SIG-M5 (cell line): ENCODE results near the gene JDP2.
A peak's percentile ranks its signal among the peaks of the same experiment; 100 is the strongest.

Experiments used
- DNase-seq: peaks from one replicate; lab custom pipeline; 2025; lab: John Stamatoyannopoulos, UW

JDP2 gene

DNA sequence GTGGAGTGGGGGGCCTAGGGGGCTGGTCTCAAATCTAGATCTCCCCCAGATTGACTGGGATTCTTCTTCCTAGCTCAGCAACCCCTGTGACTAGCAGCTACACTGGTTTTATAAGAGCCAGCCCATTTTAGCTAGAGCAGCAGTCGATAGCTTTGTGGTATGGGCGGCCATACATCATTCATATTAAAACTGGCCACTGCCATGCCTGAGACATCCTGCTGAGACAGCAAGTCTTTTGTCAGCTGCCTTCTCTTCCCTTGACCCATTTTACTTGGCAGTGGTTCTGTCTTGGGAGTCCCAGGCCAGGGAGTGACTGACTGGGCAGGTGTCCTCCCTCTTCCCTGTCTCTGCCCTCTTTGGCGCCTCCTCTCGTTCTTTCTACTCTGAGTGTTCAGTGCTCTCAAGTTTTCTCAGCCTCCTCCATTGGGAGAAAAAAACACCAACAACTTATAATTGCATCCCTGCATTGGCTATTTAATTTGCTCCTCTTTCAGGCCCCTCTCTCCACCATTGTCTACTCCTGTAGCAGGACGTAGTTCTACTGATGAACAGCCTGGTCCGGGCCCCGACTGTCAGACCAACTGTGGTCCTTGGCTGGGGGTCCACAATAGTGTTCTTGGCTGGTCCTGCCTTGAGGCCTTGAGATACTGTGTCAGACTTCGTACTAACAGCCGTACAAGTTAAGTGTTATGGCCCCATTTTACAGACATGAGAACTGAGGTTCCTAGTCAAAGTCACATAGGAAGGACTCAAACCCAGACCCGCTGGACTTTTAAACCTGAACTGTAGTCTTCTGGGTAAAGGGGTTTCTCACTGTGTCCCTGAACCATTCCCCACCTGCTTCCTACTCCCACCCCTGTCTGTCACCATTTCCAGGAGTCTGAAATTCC lies 18.3 kb upstream of the JDP2 start:
- DNase-seq = no peak

DNA sequence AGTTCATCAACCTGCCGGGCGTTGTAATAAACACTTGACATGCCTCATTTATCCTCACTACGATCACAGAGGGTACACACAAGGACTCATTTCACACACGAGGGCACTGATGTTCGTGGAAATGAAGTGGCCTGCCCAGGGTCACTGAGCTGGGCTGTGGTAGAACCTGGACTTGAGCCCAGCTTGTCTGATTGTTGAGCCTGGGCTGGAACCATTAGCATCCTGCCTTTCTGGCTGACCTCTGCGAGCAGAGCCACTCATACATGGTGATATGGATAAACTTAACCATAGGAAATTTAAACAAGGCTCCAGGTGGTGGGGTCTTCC lies 16.6 kb upstream of the JDP2 start:
- no peak for DNase-seq

DNA sequence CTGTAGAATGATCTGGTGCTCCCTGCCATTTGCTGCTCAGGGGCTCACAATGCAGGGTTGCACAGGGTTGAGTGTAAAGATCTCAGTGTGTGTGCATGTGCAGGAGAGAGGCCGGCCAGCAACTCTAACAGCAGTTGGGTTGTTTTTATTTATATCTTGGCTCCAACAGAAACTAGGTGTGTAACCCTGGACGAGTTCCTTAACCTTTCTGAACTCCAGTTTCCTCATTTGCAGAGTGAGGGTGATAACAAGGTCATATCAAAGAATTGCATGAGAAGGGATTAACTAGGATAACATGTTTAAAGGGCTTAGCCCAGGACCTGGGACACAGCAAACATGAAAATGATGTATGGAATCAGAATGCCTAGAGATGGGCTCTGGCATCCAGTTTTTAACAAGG lies 14.8 kb upstream of the JDP2 start:
- DNase-seq = no peak

DNA sequence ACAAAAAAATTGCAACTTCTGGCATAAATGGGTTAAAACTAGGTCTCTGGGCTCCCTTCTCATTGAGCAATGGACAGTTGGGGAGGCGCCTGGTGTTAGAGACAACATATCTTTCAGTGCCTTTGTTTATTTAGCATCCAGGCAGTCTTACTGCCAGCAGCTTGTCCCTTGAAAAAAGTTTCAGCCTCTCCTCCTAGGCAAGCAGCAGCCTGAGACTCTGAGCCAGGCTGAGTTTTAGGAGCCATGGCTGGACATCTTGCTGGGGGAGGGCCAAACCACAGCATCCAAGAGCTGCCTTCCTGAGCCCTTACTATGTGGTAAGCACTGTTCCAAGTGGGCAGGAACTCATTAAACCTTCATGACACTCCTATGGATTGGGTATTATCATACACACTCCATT lies 10.1 kb upstream of the JDP2 start:
- DNase-seq = no peak

DNA sequence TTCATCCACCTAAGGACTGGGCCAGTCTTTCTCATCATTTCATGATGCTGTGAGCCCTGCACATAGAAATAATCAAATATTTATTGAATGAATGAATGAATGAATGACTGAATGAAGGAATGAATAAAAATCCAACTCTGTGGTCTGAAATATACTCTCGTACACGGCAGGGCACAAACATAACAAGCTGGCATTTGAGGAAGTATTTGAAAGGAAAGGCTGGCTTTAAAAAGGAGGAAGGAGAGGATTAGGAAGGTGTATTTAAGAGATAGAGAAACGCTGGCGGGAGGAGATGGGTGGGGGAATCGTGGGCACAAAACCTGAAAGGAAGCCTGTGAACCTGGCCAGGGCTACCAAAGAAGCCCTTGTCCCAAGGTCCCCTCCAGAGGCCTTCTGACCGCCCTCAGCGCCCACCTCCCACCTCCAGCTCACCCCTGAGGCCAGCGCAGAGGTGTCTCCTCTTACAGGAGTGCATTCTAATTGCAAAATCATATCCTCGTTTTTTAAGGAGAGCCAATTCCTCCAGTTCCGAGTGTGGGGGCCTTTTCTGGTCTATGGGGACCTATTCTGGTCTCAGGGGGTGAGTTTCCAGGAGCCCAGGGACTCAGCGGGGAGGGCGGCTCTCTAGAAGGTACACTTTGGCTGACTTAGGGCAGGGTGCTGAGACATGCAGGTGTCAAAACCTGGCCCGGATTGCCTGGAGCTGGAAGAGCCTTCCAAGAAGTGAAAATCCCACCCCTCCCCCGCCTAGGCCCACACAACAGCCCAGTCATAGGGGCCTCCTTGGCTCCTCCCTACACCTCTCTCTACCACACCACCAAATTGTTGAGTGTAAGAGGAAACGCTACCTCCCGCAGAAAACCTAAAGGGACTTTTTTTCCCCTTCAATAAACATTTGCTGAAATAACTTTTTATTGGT lies 8.7 kb upstream of the JDP2 start:
- DNase-seq = no peak

DNA sequence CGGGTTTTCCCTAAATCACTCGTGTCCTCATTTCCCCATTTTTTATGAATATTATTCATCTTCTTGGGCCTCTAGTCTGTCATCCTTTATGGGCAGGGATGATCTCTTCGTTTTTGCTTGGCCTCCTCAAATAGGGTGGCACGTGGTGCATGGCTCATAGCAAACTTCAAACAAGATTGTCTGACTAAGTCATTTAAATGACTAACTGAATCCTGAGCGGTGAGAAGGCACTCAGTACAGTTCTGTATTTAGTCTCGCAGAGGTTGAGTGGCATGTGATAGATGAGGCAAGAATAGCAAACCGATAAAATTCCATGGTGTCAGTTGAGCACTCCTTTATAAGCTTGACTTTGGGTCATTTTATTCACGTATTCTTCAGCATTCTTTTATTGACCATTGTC lies 5.7 kb upstream of the JDP2 start:
- DNase-seq = no peak

DNA sequence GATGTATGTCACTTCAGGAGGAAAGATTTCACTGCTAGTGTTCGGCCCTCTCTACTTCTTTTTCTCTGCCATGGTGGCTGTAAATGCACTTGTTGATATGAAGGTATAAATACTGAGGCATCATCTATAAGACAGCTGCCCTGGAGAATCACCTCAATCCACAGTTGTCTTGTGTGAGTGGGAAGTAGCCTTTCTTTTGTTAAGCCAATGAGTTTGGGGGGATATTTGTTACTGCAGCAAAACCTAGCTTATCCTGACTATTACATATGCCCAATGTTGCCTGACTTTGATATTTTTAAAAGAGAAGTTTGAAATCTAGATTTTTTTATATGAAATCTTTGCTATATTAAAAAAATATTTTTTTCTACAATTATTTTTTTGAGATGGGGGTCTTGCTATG lies 3.3 kb upstream of the JDP2 start:
- DNase-seq = no peak

DNA sequence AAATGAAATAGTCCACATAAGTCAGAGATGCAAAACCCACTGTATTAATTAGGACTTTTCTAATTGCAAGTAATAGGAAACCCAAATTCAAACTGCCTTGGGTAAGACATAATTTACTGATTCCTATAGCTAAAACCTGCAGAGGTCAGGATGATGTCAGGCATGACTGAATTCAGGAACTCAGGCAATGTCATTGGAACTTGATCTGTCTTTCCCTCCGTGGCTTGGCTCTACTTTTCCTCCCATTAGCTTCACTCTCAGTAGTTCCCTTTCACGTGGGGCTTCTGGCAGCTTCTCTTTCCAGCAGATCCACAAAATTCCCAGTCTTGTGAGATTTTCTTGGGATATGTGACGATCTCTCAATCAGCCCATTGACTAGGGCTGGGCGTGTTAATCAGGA lies 2.4 kb upstream of the JDP2 start:
- DNase-seq = no peak

DNA sequence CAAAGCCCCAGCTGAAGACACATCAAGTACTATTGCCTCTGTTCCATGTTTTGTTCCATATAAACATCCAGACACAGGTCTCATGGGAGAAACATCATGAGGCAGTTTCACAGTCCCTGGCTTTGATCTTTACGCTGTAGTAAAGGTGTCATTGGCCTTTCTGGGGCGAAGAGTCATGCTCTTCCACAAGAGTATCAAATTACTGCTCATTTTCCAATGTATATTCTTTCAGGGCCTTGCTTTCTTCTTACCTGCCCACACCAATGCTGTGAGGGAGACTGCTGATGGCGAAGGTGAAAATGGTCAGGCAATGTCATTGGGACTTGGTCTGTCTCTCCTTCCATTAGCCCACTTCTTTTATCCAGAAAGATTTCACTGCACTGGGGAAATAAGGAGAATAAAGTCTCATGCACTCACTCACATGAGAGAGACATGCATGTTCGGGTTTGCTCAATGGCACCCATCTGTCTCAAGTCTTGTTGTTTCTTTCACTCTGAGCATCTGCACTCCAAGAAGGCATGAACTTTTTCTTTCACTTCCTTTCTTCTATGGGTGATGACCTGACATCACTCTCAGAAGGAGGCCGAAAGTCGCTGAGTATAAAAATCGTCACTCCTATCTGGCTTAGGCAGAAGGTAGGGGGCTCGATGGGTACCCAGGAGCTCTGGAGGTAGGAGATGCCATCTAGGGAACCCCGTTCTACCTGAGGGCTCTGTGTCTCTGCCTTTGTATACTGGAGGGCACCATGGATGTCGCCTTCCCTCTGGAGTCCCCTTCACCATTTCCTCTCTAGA lies 1.3 kb upstream of the JDP2 start:
- peak; percentile 22 for DNase-seq

DNA sequence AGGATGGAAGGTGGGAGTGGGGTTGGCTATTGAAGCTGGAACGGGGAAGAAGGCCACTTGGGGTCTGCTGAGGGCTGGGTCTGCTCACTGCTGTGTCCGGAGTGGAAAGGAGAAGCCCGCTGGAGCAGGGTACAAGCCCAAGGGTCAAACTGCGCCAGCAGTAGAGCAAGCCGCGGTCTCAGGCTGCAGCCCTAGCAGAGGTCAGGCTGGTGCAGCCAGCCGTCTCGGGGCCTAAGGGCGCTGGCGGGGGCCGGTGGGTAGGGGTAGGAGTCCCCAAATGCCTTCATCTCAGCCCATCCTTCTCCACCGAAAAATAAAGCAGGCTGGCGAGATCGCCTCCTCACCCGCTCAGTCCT lies 718 bp upstream of the JDP2 start:
- DNase-seq = no peak

DNA sequence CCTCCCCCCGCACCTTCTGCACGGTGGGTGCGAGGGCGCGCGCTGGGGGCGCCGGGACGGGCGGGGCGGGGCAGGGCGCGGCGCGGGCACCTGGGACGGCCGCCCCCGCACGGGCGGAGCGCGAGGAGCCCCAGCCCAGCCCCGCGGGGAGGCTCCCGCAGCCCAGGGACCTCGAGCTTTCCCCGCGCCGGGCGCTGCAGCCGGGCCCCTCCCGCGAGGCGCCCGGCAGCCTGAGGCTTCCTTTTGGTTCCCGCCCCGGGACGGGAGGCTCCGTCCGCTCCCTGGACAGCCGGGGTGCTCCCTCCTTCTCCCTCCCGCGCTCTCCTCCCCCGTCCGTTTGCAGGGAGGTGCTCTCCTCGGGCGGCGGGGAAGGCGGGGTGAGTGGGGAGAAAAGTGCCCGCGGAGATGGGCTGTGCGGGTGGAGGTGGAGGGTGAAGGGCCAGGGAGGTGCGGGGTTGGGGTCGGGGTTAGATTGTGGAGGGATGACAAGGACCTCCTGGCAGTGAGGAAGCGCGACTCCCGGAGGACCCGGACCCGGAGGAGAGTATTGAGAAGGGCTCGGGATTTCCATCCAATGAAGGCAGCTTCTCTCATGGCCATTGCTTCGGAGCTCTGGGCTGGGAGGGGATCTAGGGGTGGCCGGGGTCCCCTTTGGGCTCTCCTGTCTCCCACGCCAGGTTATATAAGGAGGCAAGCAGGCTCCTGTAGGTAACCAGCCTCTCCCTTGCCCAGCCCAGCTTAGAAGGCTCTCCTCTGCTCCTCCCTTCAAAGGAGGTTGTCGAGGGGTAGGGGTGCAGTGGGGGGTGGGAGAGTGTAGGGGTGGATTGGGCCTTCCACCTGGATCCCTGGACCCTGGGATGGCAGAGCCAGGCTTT lies 645 bp downstream of the JDP2 start:
- DNase-seq = no peak

DNA sequence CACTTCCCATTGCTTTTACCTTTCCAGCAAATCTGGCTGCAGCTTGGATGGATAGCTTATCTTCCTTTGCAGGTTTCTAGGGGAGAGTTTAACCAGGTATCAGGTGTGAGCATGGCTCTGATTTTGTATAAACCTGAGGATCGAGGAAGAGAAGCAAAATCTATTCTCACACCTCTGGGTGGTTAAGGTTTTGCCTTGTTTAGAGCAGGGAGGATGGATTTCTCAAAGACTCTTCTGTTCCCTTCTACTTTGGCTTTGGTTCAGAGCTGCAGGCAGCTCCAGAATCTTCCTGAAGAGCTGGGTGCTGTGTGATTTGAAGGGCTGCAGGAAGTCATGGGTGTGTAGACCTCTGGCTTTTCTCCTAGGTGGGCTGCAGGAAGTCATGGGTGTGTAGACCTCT lies 1.7 kb downstream of the JDP2 start:
- no peak for DNase-seq

DNA sequence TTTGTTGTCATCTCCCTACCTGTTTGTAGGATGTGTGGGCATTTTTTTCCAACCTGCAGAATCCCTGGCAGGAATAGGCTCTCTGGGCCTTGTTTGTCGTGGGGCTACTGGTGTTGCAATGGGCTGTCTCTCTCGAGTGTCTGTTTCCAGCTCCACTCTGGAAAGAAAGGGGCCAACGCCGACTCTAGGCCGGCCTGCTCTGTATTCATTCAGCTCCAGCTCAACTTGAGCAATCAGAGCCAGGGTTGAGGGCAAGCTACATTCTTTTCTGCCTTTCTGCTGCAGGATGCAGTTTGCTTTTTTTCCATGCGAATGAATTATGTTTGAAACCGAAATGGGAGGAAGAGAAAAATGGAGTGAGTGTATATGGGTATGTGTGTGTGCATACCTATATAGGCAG lies 2.3 kb downstream of the JDP2 start:
- no peak for DNase-seq

DNA sequence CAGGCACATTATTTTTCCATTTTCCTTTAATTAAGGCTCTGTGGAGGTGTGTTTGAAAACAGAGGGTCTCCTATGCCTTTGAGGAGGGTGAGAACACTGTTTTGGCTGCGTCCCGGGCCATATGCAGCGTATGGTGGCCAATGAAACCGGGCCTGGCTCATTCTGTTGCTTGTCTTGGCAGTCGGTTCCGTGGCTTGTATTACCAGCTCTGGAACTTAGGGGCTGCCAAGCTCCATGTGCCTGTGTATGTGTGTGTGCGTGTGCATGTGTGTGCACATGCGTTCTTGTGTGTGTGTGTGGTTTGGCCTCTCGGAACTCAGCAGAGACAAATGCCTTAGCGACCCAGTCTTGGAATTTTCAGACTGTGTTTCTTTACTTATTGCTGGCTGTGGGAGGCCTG lies 2.7 kb downstream of the JDP2 start:
- no peak for DNase-seq

DNA sequence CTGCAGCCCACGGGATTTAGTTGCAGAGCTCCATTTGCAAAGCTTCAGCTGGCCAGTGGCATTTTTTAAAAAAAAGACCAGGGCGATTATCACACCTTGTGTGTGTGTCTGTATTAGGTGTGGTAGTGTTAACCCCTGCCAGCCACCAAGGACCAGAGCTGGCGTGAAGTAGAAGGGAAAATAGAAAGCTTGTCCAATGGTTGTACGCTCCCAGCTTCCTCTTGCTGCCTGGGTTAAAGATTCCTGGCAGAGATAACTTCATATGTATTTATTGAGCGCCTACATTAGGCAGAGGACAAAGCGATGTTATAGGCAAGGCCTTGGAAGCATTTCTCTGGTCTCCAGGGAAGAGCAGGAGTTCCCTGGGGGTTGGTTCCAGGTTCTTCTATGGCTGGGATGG lies 3.2 kb downstream of the JDP2 start:
- DNase-seq = no peak

DNA sequence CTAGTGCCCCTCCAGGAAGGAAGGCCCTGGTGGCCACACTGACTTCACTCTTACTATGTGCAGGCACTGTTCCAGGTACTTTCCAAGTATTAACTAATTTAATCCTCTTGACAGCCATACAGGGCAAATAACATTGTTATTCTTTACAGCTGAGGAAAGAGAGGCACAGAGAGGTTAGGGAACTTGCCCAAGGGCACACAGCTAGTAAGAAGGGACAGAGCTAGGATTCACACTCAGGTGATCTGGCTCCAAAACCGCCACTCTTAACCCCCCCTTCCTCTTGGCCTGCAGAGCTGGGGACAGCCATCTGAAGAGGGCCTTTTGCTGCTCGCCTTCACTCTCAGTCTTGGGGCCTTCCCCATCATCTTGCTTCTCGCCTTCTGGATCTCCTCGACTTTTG lies 4.0 kb downstream of the JDP2 start:
- DNase-seq = no peak

DNA sequence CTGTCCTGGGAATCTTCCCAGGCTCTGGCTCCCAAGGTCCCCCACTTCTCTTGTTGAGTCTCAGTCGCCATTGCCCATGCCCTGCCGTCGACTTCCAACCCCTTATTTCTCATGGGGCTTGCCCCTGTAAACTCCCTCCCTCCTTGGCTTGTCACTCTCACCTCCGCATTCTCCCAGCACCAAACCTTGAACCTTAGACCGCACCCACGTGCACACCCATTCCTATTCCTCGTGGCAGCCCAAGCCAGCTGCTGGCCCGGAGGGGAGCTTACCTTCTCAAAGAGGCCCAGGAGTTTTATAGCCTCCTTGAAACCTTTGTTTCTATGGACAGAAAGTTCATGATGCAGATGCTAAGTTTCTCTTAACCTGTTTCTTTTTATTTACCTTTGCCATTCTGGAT lies 4.6 kb downstream of the JDP2 start:
- no peak for DNase-seq

DNA sequence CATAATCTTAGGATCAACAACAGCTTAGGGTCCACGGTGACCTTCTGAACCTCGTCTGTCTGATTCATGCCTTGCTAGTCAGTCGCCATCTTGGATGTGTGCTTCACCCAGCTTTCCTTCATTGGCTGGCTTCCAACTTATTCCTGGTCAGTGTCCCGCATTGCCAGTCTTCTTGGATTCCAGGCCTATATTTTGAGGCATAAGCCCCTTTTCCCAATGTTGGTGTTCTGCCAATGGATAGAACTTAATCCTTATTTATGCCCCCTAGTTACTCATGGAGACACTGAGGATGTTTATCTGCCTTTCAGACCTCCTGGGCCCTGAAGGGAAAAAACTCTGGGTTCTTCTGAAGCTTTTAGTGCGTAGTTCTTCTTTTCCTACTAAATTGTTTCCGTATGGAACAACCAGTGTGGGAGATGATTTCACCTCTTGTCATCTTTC lies 5.8 kb downstream of the JDP2 start:
- no peak for DNase-seq

DNA sequence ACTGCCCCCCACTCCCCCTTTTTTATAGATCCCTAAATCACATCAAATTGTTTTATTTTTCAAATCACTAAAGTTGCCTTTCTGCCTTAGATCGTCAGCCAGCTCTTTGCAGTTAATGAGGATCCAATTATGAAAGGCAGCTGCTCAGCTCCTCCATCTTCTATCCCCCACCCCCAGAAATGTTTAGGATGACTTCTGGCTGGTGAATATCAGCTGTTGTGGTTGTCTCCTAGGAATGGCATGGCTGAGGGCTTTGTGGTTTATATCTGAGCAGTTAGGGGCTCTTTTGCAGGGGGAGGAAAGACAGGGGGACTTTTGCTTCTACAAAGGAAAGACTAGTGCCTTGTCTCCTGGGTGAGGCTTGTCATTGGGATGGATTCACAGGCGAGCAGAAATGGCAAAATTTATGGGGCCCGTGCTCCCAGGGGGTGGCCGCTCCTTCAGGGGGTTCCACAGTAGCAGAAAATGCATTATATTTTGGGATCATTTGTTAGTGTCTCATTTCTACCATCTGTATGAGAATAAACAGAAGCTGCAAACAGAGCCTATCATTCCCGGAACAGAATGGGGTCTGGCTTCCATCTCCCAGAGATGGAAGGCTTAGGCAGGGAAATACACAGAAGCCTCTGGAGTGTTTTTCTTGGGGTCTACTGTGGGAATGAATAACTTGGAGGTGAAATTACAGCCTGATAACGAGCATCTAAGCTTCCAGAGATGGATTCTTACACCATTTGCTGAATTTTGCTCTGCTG lies 6.5 kb downstream of the JDP2 start:
- no peak for DNase-seq

DNA sequence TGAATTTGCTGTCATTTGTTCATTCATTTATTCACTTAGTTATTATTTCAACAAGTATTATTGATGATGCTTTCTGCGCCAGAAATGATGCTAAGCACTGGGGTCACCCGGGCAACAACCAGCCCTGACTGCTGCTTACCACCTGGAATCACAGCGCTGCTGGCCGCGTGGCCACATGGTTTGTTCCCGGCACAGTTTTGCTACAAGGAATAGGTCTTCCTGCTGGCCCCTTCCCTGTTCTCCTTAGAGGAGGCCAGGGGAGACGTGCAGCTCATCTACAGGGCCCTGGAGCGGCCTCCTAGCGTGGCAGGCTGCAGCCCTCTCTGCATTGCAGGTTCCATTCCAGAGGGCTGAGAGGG lies 7.0 kb downstream of the JDP2 start:
- no peak for DNase-seq

DNA sequence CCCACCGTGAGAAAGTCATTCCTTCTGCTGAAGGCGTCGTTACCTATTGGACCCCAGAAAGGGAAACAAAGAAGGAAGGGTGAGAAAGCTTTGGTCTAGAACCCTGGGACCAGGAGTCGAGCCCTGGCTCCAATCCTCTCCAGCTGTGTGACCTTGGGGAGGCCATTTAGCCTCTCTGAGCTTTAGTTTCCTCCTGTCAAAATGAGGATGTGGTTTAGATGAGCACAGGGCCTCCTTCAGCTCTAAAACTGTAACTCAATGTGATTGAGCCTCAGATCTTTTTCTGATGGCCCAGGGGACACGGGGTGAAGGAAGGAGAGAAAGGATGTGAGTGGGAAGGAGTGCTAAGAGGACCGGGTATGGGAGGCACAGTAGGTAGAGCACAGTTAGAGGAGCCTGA lies 7.7 kb downstream of the JDP2 start:
- DNase-seq = no peak
